Measurements from ENCODE around the gene FMNL2.

Gene FMNL2

GRCh38 chr2:152369176-152369860 lies 34.3 kb downstream of the FMNL2 start (continued):
- TF ChIP-seq, protein P1, sequence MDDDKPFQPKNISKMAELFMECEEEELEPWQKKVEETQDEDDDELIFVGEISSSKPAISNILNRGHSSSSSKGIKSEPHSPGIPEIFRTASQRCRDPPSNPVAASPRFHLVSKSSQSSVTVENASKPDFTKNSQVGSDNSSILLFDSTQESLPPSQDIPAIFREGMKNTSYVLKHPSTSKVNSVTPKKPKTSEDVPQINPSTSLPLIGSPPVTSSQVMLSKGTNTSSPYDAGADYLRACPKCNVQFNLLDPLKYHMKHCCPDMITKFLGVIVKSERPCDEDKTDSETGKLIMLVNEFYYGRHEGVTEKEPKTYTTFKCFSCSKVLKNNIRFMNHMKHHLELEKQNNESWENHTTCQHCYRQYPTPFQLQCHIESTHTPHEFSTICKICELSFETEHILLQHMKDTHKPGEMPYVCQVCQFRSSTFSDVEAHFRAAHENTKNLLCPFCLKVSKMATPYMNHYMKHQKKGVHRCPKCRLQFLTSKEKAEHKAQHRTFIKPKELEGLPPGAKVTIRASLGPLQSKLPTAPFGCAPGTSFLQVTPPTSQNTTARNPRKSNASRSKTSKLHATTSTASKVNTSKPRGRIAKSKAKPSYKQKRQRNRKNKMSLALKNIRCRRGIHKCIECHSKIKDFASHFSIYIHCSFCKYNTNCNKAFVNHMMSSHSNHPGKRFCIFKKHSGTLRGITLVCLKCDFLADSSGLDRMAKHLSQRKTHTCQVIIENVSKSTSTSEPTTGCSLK (tag by site-specific recombination; IDR thresholded peaks at IDR 0.05), result no peak
- TF ChIP-seq ZBTB48 (tag by site-specific recombination; IDR thresholded peaks at IDR 0.05) (no peak), ZNF843 (tag by site-specific recombination; IDR thresholded peaks at IDR 0.05) (peak; percentile 77; the same call in 1 of the 2 replicates)
- TF ChIP-seq, protein P2, sequence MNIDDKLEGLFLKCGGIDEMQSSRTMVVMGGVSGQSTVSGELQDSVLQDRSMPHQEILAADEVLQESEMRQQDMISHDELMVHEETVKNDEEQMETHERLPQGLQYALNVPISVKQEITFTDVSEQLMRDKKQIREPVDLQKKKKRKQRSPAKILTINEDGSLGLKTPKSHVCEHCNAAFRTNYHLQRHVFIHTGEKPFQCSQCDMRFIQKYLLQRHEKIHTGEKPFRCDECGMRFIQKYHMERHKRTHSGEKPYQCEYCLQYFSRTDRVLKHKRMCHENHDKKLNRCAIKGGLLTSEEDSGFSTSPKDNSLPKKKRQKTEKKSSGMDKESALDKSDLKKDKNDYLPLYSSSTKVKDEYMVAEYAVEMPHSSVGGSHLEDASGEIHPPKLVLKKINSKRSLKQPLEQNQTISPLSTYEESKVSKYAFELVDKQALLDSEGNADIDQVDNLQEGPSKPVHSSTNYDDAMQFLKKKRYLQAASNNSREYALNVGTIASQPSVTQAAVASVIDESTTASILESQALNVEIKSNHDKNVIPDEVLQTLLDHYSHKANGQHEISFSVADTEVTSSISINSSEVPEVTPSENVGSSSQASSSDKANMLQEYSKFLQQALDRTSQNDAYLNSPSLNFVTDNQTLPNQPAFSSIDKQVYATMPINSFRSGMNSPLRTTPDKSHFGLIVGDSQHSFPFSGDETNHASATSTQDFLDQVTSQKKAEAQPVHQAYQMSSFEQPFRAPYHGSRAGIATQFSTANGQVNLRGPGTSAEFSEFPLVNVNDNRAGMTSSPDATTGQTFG (tag by site-specific recombination; IDR thresholded peaks at IDR 0.05; ENCODE audit: borderline replicate concordance), result no peak

GRCh38 chr2:152370783-152371182 lies 35.8 kb downstream of the FMNL2 start:
- Histone ChIP-seq H3K4me3 (ENCODE audit: low read depth, low read length) (no peak overlapping the region), H3K27ac (ENCODE audit: extremely low read depth, low read depth, low read length) (no peak overlapping the region), H3K4me1 (ENCODE audit: control insufficient read depth, insufficient read depth, low read length) (peaks cover 24% of the 10 kb centered on the region), H3K36me3 (ENCODE audit: control insufficient read depth in 2 of 2, insufficient read depth in 1 of 2, low read length in 2 of 2) (no peaks in the 10 kb centered on the region), H3K9me3 (ENCODE audit: control insufficient read depth, insufficient read depth, low read depth, low read length) (no peaks in the 10 kb centered on the region)
- POLR2A ChIA-PET, result no interaction called here
- CTCF ChIA-PET, result no interaction called here
- no peak for TF ChIP-seq TRIM28 (IDR thresholded peaks at IDR 0.05; ENCODE audit: borderline replicate concordance, low read length)

DNA sequence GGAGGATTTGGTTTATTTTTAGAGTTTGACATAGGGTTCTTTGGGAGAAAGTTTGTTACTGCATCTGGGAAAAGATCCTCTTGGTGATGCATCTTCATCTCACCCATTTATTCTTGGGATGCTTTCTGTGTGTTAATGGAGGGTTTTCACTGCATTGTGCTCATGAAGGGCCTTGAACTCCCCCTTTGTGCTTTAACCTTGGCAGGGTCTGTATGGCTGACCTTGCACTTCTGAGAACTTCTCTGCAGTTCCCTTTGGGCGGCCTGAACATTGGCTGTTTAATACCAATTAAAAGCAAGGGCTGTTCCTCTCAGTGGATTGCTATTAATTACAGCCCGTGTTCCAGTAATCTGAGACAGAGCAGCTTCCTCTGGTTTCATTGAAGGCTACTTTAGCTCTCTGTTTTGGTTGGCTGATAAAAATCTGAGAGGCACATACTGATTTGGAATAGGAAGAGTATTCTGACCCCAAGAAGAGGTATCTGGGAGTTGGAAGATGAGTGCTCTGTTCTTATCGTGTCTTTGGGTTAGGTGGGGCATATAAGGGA lies 37.5 kb downstream of the FMNL2 start:
- ChIA-PET POLR2A (no interaction called here), CTCF (interaction anchor here (1.0 kb wide), 1 partner anchor 33 kb away, joined by 3 read pairs; no protein-coding TSS in a partner anchor)
- peaks cover 33% of the 10 kb centered on the region for H3K4me1 ChIP-seq (ENCODE audit: control insufficient read depth, insufficient read depth, low read length)

GRCh38 chr2:152375174-152375573 lies 40.2 kb downstream of the FMNL2 start:
- Histone ChIP-seq H3K36me3 (ENCODE audit: control insufficient read depth in 2 of 2, insufficient read depth in 1 of 2, low read length in 2 of 2) (no peaks in the 10 kb centered on the region), H3K9me3 (ENCODE audit: control insufficient read depth, insufficient read depth, low read depth, low read length) (no peaks in the 10 kb centered on the region), H3K4me3 (ENCODE audit: low read depth, low read length) (no peak overlapping the region), H3K4me1 (ENCODE audit: control insufficient read depth, insufficient read depth, low read length) (peaks cover 23% of the 10 kb centered on the region), H3K27ac (ENCODE audit: extremely low read depth, low read depth, low read length) (no peak overlapping the region)
- POLR2A ChIA-PET, result interaction anchor here (1.2 kb wide), 1 partner anchor 10 kb away, joined by 3 read pairs; no protein-coding TSS in a partner anchor
- CTCF ChIA-PET, result no interaction called here
- TF ChIP-seq ZNF2 (tag by site-specific recombination; IDR thresholded peaks at IDR 0.05), result no peak
- no peak for TF ChIP-seq ZNF169 (tag by site-specific recombination; IDR thresholded peaks at IDR 0.05)
- TF ChIP-seq ZNF707 (tag by site-specific recombination; IDR thresholded peaks at IDR 0.05), result no peak
- no peak for TF ChIP-seq ZBTB11 (tag by site-specific recombination; conservative IDR thresholded peaks at IDR 0.05; ENCODE audit: low read depth)
- TF ChIP-seq ZNF302 (tag by site-specific recombination; IDR thresholded peaks at IDR 0.05; ENCODE audit: low read depth), result no peak
- TF ChIP-seq ZNF274 (IDR thresholded peaks at IDR 0.05; ENCODE audit: low read length), result no peak
- no peak for TF ChIP-seq ZNF274 (tag by site-specific recombination; IDR thresholded peaks at IDR 0.05; ENCODE audit: borderline replicate concordance)
- TF ChIP-seq, protein P3, sequence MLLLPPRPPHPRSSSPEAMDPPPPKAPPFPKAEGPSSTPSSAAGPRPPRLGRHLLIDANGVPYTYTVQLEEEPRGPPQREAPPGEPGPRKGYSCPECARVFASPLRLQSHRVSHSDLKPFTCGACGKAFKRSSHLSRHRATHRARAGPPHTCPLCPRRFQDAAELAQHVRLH (tag by site-specific recombination; IDR thresholded peaks at IDR 0.05), result no peak

More for the DNA sequence above, 37.5 kb downstream of the FMNL2 start:
- Histone ChIP-seq H3K27ac (ENCODE audit: extremely low read depth, low read depth, low read length) (no peak overlapping the region), H3K4me3 (ENCODE audit: low read depth, low read length) (no peak overlapping the region), H3K9me3 (ENCODE audit: control insufficient read depth, insufficient read depth, low read depth, low read length) (no peaks in the 10 kb centered on the region), H3K36me3 (ENCODE audit: control insufficient read depth in 2 of 2, insufficient read depth in 1 of 2, low read length in 2 of 2) (no peaks in the 10 kb centered on the region)
- TF ChIP-seq ZXDB (tag by site-specific recombination; IDR thresholded peaks at IDR 0.05) (peak; percentile 39; the same call in 1 of the 2 replicates), ZNF514 (tag by site-specific recombination; IDR thresholded peaks at IDR 0.05) (no peak), SCRT2 (tag by site-specific recombination; IDR thresholded peaks at IDR 0.05) (no peak), ZNF48 (tag by site-specific recombination; IDR thresholded peaks at IDR 0.05) (no peak), ZNF341 (tag by site-specific recombination; IDR thresholded peaks at IDR 0.05; ENCODE audit: low read depth) (peak; percentile 69), YY2 (tag by site-specific recombination; IDR thresholded peaks at IDR 0.05) (no peak), ZNF600 (tag by site-specific recombination; IDR thresholded peaks at IDR 0.05) (0 out of 2 replicates have a peak, but pooled peaks have one; percentile 39), OSR2 (tag by site-specific recombination; IDR thresholded peaks at IDR 0.05) (0 out of 2 replicates have a peak, but pooled peaks have one; percentile 25)
- TF ChIP-seq, protein P1 (tag by site-specific recombination; IDR thresholded peaks at IDR 0.05), result no peak

Measured in HEK293 (cell line).